HG03025 (cell line): ENCODE measurements around the gene ZNF316.

Experiments used
- ATAC-seq: cut with Tn5 transposase; IDR thresholded peaks from one replicate; pipeline ENCODE4 v1.9.1; 2021; ENCODE audit warnings: mild to moderate bottlenecking, moderate library complexity; ENCODE audit not compliant: unreplicated experiment, low FRiP score

The ZNF316 gene

GRCh38 chr7:6636741-6637543 lies at the start of gene ZNF316:
TSS of gene ZNF316 (plus strand) at chr7:6637318. CDS start at chr7:6642410, 5,092 bp downstream.
- peak; percentile 82 for ATAC-seq

- ATAC-seq: no peak
Observed at GRCh38 chr7:6588566-6588965, 48.6 kb upstream of the ZNF316 start.

GRCh38 chr7:6589151-6589828 lies 47.8 kb upstream of the ZNF316 start:
- ATAC-seq: no peak

- ATAC-seq: peak; percentile 88
Observed at GRCh38 chr7:6589829-6590644, 47.1 kb upstream of the ZNF316 start, which contains the start of gene INTS15. TSS of gene INTS15 (plus strand) at chr7:6590021. CDS start at chr7:6590284, 263 bp downstream.

- no peak for ATAC-seq
Observed at GRCh38 chr7:6590645-6591110, 46.4 kb upstream of the ZNF316 start.

GRCh38 chr7:6600093-6600492 lies 37.0 kb upstream of the ZNF316 start:
- no peak for ATAC-seq

GRCh38 chr7:6604458-6604857 lies 32.7 kb upstream of the ZNF316 start:
- ATAC-seq: no peak

- ATAC-seq: no peak
Observed at GRCh38 chr7:6606866-6607583, 30.1 kb upstream of the ZNF316 start.

GRCh38 chr7:6607651-6608051 lies 29.5 kb upstream of the ZNF316 start:
- no peak for ATAC-seq

- no peak for ATAC-seq
Observed at GRCh38 chr7:6608081-6608480, 29.0 kb upstream of the ZNF316 start.

GRCh38 chr7:6608794-6609193 lies 28.3 kb upstream of the ZNF316 start:
- ATAC-seq: no peak

GRCh38 chr7:6612819-6613218 lies 24.3 kb upstream of the ZNF316 start:
- no peak for ATAC-seq

- ATAC-seq: no peak
Observed at GRCh38 chr7:6613706-6614105, 23.4 kb upstream of the ZNF316 start.

GRCh38 chr7:6614953-6615722 lies 22.0 kb upstream of the ZNF316 start, which contains the start of gene ZNF853:
TSS of gene ZNF853 (plus strand) at chr7:6615610. CDS start at chr7:6616175, 565 bp downstream.
- no peak for ATAC-seq

- no peak for ATAC-seq
Observed at GRCh38 chr7:6615723-6616555, 21.2 kb upstream of the ZNF316 start.

GRCh38 chr7:6616854-6617643 lies 20.1 kb upstream of the ZNF316 start:
- ATAC-seq: no peak

GRCh38 chr7:6618621-6619020 lies 18.5 kb upstream of the ZNF316 start:
- no peak for ATAC-seq

- ATAC-seq: no peak
Observed at GRCh38 chr7:6619961-6620360, 17.2 kb upstream of the ZNF316 start.
